Lower leg skin (tissue), 4 donors: Measurements from ENCODE around the gene POM121. TPM values are rescaled to one million over a fixed set of nuclear protein-coding genes. Genes with fewer than 3 reads are reported as not detected.
"Not testable (repeated sequence)": the region's sequence is repeated elsewhere in the genome, so short reads cannot be mapped to it uniquely, and the experiment has no call there.

Source experiments
- DNase-seq, 2 donors: peaks; one replicate each; pipeline ENCODE4 v3.0.0-alpha.2; 2019; ENCODE audit warnings: low spot score in 2 of 2
- H3K4me3 ChIP-seq: fragments of 200-600 bp; sonication (generic); 2 replicates; pipeline ENCODE4 v1.5.1; 2017; ENCODE audit warnings: mild to moderate bottlenecking, low read depth; ENCODE audit not compliant: poor library complexity, severe bottlenecking
- WGBS, 2 donors: methylation state at CpG; one replicate each; pipeline ENCODE4 v1.1.5; 2018; 5-methylcytosine and 5-hydroxymethylcytosine counted together
- intact Hi-C: fragments of 100-400 bp; cut with DNase I; formaldehyde crosslinking; loops from one replicate; pipeline ENCODE4 v1.15.0; 2023; ENCODE audit warnings: low total_unique reads
- total RNA-seq, 4 donors: library from RNA; depleted of rRNA; stranded (reverse); fragments of >200 nt; gene quantifications; one replicate each; pipeline ENCODE4 v1.1.0, GENCODE V29; 2016

Gene POM121
- total RNA-seq, 4 donors from 2014 or later, result 16.4 to 29.6 (median 18.6) TPM

DNA sequence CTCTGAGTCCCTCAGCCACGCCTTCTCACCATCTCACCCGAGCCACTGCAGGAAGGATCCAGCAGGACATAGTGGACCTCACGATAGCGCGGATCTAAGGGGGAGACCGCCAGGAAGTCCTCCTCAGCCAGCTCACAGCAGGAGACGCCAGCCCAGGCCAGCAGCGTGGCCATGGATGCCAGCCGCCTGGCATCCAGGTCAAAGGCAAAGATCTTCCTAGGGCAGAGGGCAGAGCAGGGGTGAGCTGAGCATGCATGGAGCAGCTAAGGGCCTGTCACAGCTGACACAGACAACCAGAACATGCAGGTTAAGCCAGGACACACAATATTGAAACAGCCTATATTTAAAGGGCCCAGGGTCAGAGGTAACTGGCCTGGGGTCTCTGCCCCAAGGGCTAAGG lies 24.4 kb downstream of the POM121 start:
- intact Hi-C loops, H3K4me3 ChIP-seq: not testable (repeated sequence)
- 84 to 86% methylated on average over 5 to 8 of the region's 9 CpGs for WGBS, 2 donors
- peak in 1 of 2 donors; percentile 31 for DNase-seq

DNA sequence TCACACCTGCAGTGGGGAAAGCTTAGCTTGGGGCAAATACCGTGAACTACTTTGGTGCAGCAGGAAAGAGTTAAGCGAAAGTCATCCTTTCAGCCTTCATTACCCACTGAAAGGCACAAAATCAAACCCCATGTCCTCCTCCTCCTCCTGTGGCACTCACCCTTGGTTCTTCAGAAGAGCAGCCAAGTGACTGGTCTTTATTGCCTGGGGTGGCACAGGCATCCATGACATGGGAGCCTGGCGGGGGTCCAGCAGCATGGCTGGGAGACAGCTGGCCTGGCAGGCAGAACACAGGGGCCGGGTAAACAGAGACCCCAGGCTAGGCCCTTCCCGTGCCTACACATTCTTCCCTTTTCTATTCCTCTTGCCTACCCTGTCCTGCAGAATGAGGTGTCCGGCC lies 24.8 kb downstream of the POM121 start:
- WGBS, 2 donors, result 62 to 88% methylated on average over 2 to 5 of the region's 6 CpGs
- DNase-seq, result peak in 1 of 2 donors; percentile 70

GRCh38 chr7:72950432-72950831 lies 25.5 kb downstream of the POM121 start:
- intact Hi-C loops, result not testable (repeated sequence)
- peak in 1 of 2 donors; percentile 2 for DNase-seq

More for the DNA sequence above, 24.8 kb downstream of the POM121 start:
- H3K4me3 ChIP-seq, intact Hi-C loops: not testable (repeated sequence)

DNA sequence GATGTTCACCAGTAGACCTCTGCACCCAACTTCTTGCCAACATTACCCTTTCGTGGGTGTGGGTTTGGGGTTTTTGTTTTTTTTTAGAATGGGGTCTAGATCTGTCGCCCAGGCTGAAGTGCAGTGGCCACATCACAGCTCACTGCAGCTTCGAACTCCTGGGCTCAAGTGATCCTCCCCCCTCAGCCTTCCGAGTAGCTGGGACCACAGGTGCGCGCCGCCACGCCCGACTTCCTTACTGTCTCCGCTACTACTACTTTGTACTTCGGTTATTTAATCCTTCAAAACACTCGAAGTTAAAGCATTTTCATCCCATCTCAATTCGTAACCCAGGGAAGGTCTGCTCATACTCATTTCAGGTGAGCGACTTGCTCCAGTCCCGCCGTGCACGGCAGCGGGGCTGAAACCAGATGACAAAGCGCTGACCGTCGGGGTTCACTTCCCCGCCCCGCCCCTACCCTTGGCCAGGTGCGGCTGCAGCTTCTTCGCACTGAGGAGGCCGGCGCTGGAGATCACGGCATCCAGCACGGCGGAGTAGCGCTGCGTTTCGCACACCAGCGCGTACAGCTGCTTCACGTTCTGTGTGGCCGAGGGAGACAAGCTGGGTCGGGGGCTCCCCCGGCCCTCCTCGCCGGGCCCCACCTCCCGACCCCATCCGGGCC lies 29.1 kb downstream of the POM121 start:
- intact Hi-C loops, H3K4me3 ChIP-seq, DNase-seq: not testable (repeated sequence)

More at GRCh38 chr7:72950432-72950831, 25.5 kb downstream of the POM121 start:
- H3K4me3 ChIP-seq, result not testable (repeated sequence)
- no CpG with 5 or more reads among the region's 6 CpGs for WGBS, 2 donors

DNA sequence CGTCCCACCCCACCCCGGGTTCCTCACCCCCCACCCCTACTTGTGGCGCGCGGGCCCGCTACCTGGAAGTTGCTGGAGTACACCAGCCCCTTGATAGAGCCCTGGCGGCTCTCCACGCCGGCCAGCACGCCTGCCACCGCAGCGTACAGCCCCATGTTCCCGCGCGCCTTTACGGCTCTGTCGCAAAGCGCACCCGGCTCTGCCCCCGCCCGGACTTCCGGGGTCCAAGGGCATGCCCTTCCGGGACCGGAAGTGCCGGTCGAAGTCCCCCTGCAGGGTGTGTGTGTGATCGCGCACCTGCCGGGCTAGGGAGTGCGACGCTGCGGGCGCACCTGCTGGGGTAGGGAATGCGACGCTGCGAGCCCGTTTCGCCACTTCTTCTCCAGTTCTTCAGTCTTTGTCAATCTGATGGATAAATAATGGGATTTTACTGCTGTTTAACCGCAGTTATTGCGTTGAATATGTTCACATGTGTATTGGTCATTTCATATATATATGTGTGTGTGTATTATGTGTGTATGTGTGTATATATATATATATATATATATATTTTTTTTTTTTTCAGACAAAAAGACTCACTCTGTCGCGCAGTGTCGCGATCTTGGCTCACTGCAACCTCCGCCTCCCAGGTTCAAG lies 29.8 kb downstream of the POM121 start:
- DNase-seq, intact Hi-C loops, H3K4me3 ChIP-seq: not testable (repeated sequence)
- WGBS, 2 donors, result 38 to 39% methylated on average over 6 to 7 of the region's 45 CpGs

More for the DNA sequence above, 29.1 kb downstream of the POM121 start:
- WGBS, 2 donors, result no CpG with 5 or more reads among the region's 43 CpGs

DNA sequence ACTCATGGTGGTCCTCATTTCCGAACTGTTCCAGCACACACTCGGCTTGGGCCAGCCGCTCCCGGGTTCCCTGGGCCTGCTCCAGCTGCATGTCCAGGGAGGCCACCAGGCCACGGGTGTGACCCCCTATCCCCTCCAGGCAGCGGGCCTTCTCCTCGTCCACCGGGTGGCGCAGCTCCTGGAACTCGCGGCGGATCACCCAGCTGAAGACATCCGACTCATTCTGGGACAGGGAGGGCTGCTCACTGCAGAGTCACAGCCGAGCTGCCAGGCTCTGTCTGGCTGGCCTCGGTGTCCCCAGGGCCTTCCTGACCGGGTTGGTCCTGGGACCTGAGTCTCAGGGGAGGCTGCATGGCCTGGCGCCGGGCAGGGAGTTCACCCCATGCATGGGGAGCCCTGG lies 35.1 kb downstream of the POM121 start:
- DNase-seq, result peak in 1 of 2 donors; percentile 1

GRCh38 chr7:72960626-72961345 lies 35.9 kb downstream of the POM121 start:
- H3K4me3 ChIP-seq, DNase-seq, intact Hi-C loops: not testable (repeated sequence)
- no CpG with 5 or more reads among the region's 20 CpGs for WGBS, 2 donors

More for the DNA sequence above, 35.1 kb downstream of the POM121 start:
- no CpG with 5 or more reads among the region's 18 CpGs for WGBS, 2 donors
- H3K4me3 ChIP-seq, intact Hi-C loops: not testable (repeated sequence)

GRCh38 chr7:72961346-72961650 lies 36.4 kb downstream of the POM121 start:
- no CpG with 5 or more reads among the region's 9 CpGs for WGBS, 2 donors
- DNase-seq, intact Hi-C loops, H3K4me3 ChIP-seq: not testable (repeated sequence)

DNA sequence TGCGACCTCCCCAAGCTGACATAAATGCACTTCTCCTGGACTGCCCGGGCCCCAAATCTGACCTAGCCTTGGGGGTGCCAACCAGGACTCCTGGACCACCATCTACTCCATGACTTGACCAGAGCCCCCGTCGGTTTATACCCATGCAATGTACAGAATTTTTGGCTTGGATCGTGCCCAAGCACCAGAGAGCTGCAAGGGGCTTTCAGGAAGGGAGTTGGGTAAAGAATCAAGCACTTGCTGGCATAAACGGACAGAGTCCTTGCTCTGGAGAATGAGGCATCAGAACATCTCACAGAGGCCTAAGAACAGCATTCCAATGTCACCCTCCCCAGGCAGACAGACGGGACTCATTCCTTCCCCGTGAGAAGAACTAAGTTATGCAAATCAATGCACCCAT lies 38.2 kb downstream of the POM121 start:
- no CpG with 5 or more reads among the region's 8 CpGs for WGBS, 2 donors

GRCh38 chr7:72965186-72965975 lies 40.5 kb downstream of the POM121 start:
- intact Hi-C loops, H3K4me3 ChIP-seq, DNase-seq: not testable (repeated sequence)
- no CpG with 5 or more reads among the region's 31 CpGs for WGBS, 2 donors

More for the DNA sequence above, 38.2 kb downstream of the POM121 start:
- DNase-seq, result peak; percentile 5 to 54
- H3K4me3 ChIP-seq, intact Hi-C loops: not testable (repeated sequence)

GRCh38 chr7:72966892-72967291 lies 42.0 kb downstream of the POM121 start:
- DNase-seq, result peak in 1 of 2 donors; percentile 68
- intact Hi-C loops, H3K4me3 ChIP-seq: not testable (repeated sequence)
- 77 to 80% methylated on average over 2 of the region's 3 CpGs for WGBS, 2 donors

- H3K4me3 ChIP-seq, intact Hi-C loops: not testable (repeated sequence)
- DNase-seq, result peak in 1 of 2 donors; percentile 77
- WGBS, 2 donors, result 39 to 68% methylated on average over 14 to 16 of the region's 36 CpGs
These were observed 44.2 kb downstream of the POM121 start, which contains the start of gene TRIM74 for GRCh38 chr7:72968980-72969516. TRIM74 (minus strand) TSS chr7:72969466; CDS start chr7:72966157, 3,309 bp downstream.

DNA sequence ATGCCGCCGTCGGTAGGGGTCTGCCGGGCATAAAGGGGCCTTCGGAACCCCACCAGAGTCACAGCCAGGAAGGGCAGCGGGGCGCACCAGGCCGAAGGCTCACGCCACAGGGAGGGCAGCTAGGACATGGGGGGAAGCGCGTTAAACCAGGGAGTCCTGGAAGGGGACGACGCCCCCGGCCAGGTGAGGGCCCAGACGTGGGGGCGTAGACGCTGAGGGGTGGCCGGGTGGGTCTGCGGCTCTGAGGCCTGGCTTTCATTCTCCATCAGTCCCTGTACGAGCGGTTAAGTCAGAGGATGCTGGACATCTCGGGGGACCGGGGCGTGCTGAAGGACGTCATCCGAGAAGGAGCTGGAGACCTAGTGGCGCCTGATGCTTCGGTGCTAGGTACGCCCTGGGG lies 44.8 kb downstream of the POM121 start:
- 33% methylated on average over 7 of the region's 29 CpGs; no CpG with 5 or more reads in 1 of the 2 donors for whole genome bisulfite sequencing, 2 donors
- intact Hi-C loops, H3K4me3 ChIP-seq: not testable (repeated sequence)
- peak in 1 of 2 donors; percentile 25 for DNase-seq

DNA sequence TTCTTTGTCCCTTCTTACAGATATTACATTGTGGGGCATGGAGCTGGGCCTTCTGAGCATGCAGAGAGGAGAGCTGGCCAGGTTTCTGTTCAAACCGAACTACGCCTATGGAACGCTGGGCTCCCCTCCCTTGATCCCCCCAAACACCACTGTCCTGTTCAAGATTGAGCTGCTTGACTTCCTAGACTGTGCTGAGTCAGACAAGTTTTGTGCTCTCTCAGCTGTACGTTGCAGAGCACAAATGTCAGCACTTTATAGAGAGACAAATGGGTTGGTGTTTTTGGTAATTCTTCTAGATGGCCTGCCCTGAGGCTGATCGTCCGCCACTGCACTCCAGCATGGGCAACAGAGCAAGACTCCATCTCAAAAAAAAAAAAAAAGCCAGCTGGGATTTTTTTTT lies 46.6 kb downstream of the POM121 start:
- intact Hi-C loops, DNase-seq, H3K4me3 ChIP-seq: not testable (repeated sequence)
- no CpG with 5 or more reads among the region's 6 CpGs for WGBS, 2 donors
